ENCODE measurements around the gene INPP4B. TPM values are rescaled to one million over a fixed set of nuclear protein-coding genes. Genes with fewer than 3 reads are reported as not detected.

INPP4B gene
- total RNA-seq, 1 experiment from 2014 or later: 53.7 TPM

- no peak for DNase-seq
- H3K4me1 ChIP-seq (replicated peaks; ENCODE audit: insufficient read depth): peaks cover 26% of the 10 kb centered on the region
- TF ChIP-seq EZH2 (IDR thresholded peaks at IDR 0.05; ENCODE audit: low read depth): no peak
- no peak for TF ChIP-seq CTCF (conservative IDR thresholded peaks at IDR 0.05)
- intact Hi-C loops (cut with micrococcal nuclease; ENCODE audit: unreplicated experiment): loop anchor here (5.0 kb wide), 2 partner anchors 63 to 427 kb away; no protein-coding TSS in a partner anchor
- H2AFZ ChIP-seq: no peak overlapping the region
- no peaks in the 10 kb centered on the region for H3K27me3 ChIP-seq (ENCODE audit: insufficient read depth, low read depth)
- no peak overlapping the region for H3K27ac ChIP-seq
- H3K9me2 ChIP-seq (ENCODE audit: insufficient read depth): no peaks in the 10 kb centered on the region
- H3K4me3 ChIP-seq: no peak overlapping the region
- no peaks in the 10 kb centered on the region for H3K36me3 ChIP-seq (ENCODE audit: low read depth)
- H4K20me1 ChIP-seq (ENCODE audit: insufficient read depth): no peaks in the 10 kb centered on the region
- peaks cover 18% of the 10 kb centered on the region for H3F3A ChIP-seq (ENCODE audit: insufficient read depth, low read depth)
- POLR2A ChIA-PET (ENCODE audit: unreplicated experiment): no interaction called here
- H3K4me2 ChIP-seq: no peak overlapping the region
- CTCF ChIA-PET: no interaction called here
- 0 out of 2 replicates have a peak, but pooled peaks cover 5% of the 10 kb centered on the region for H3K79me2 ChIP-seq (ENCODE audit: low read depth)
- H3K9me3 ChIP-seq (ENCODE audit: insufficient read depth, low read depth): no peaks in the 10 kb centered on the region
- no TSS peak for BruUV-seq (replicated peaks)
These were observed 291.7 kb downstream of the INPP4B start for GRCh38 chr4:142554412-142554811.

GRCh38 chr4:142551517-142552305, 294.4 kb downstream of the INPP4B start:
- Histone ChIP-seq H3K36me3 (ENCODE audit: low read depth) (no peaks in the 10 kb centered on the region; the same call in 1 of the 2 replicates), H3K4me3 (no peak overlapping the region), H3K27ac (peak overlapping the region; percentile 99), H4K20me1 (ENCODE audit: insufficient read depth) (no peaks in the 10 kb centered on the region), H3K4me1 (replicated peaks; ENCODE audit: insufficient read depth) (peaks cover 48% of the 10 kb centered on the region), H3F3A (ENCODE audit: insufficient read depth, low read depth) (peaks cover 44% of the 10 kb centered on the region), H3K9me3 (ENCODE audit: insufficient read depth, low read depth) (no peaks in the 10 kb centered on the region), H3K9me2 (ENCODE audit: insufficient read depth) (no peaks in the 10 kb centered on the region), H3K79me2 (ENCODE audit: low read depth) (0 out of 2 replicates have a peak, but pooled peaks cover 5% of the 10 kb centered on the region), H2AFZ (no peak overlapping the region), H3K4me2 (no peak overlapping the region), H3K27me3 (ENCODE audit: insufficient read depth, low read depth) (no peaks in the 10 kb centered on the region)
- TF ChIP-seq CTCF (conservative IDR thresholded peaks at IDR 0.05): no peak
- no peak for TF ChIP-seq EZH2 (IDR thresholded peaks at IDR 0.05; ENCODE audit: low read depth)
- DNase-seq: no peak
- POLR2A ChIA-PET (ENCODE audit: unreplicated experiment): interaction anchor here (0.7 kb wide), 1 partner anchor 77 kb away, joined by 5 read pairs; no protein-coding TSS in a partner anchor
- CTCF ChIA-PET: no interaction called here
- no TSS peak for BruUV-seq (replicated peaks)
- intact Hi-C loops (cut with micrococcal nuclease; ENCODE audit: unreplicated experiment): loop anchor here (2.0 to 5.0 kb wide), 3 partner anchors 49 to 424 kb away; no protein-coding TSS in a partner anchor

GRCh38 chr4:142550965-142551364, 295.1 kb downstream of the INPP4B start:
- Histone ChIP-seq H4K20me1 (ENCODE audit: insufficient read depth) (no peaks in the 10 kb centered on the region), H2AFZ (no peak overlapping the region), H3K9me3 (ENCODE audit: insufficient read depth, low read depth) (peaks cover 3% of the 10 kb centered on the region; the same call in 1 of the 2 replicates), H3K27me3 (ENCODE audit: insufficient read depth, low read depth) (no peaks in the 10 kb centered on the region), H3K27ac (peak overlapping the region; percentile 99), H3K79me2 (ENCODE audit: low read depth) (0 out of 2 replicates have a peak, but pooled peaks cover 5% of the 10 kb centered on the region), H3K4me2 (peak overlapping the region; percentile 49), H3K4me1 (replicated peaks; ENCODE audit: insufficient read depth) (peaks cover 48% of the 10 kb centered on the region), H3K4me3 (0 out of 2 replicates have a peak overlapping the region, but pooled peaks have one; percentile 25), H3K9me2 (ENCODE audit: insufficient read depth) (no peaks in the 10 kb centered on the region), H3K36me3 (ENCODE audit: low read depth) (no peaks in the 10 kb centered on the region; the same call in 1 of the 2 replicates), H3F3A (ENCODE audit: insufficient read depth, low read depth) (peaks cover 44% of the 10 kb centered on the region)
- CTCF ChIA-PET: no interaction called here
- intact Hi-C loops (cut with micrococcal nuclease; ENCODE audit: unreplicated experiment): loop anchor here (1.0 to 5.0 kb wide), 8 partner anchors 50 to 424 kb away; no protein-coding TSS in a partner anchor
- POLR2A ChIA-PET (ENCODE audit: unreplicated experiment): no interaction called here
- no TSS peak for BruUV-seq (replicated peaks)
- TF ChIP-seq CTCF (conservative IDR thresholded peaks at IDR 0.05) (no peak), EZH2 (IDR thresholded peaks at IDR 0.05; ENCODE audit: low read depth) (no peak)
- peak in 1 of 2 experiments; percentile 5 for DNase-seq
